ENCODE results near the gene SEZ6L.

The SEZ6L gene

DNA sequence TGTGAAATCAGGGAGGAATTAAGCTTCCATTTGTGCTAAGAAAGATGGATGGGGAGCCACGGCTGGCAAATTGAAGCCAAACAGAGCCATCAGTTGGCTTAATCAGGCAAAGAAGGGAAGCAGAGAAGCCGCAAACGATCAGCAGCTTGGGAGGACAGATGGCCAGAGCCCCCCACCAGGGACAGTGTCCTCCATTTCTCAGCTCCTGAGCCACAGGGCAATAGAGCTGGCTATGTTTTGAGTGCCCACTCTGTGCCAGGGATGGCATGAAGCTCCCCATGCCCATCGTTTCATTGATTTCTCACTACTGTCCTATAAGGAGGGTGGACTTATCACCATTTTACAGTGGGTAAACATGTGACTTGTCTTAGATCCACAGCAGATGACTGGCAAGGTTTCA lies 133.5 kb downstream of the SEZ6L start:
- no peak for DNase-seq

DNA sequence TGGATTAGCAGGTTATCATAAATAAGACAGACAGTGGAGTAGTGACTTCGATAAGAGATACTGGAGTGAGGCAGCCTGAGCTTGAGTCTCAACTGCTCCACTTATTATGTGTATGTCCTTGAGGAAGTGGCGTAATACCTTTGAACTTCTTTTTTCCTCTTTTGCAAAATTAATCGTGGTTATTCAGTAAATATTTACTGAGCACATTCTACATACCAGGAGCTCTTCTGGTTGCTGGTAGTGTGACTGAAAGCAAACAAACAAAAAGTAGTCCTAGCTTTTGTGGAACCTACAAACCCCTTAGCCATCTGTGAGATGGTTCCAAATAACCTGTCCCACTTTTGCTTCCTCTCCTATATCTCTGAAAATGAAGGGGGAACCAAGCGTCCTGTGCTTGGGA lies 134.2 kb downstream of the SEZ6L start:
- no peak for DNase-seq

DNA sequence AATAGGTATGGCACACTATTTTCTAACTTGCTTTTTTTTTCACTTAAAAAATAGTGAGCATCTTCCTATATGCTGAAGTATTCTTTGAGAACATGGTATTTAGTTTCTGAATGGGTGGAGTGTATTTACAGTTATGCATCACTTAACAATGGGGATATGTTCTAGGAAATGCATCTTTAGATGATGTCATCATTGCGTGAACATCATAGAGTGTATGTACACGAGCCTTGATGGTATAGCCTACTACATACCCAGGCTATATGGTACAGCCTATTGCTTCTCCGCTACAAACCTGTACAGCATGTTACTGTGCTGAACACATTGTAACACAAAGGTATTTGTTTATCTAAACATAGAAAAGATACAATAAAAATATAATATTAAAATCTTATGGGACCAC lies 135.5 kb downstream of the SEZ6L start:
- DNase-seq, result no peak

DNA sequence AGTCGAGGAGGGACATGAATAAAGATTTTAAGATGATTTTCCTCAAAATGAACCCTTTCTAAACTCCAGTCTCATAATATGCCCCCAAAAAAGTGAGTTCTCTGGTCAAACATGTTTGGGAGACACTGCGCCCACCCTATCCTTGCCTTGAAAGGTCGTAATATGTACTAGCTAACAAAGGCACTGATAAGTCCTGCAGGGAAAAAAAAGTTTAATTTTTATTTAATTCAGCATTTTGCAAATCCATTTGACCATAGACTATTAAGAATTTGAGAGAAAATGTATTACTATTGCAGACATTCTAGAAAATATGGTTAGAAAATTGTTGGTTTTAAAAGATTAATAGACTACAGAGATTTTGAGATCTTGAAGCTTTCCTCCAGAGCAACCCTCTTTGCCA lies 139.2 kb downstream of the SEZ6L start:
- DNase-seq, result no peak

DNA sequence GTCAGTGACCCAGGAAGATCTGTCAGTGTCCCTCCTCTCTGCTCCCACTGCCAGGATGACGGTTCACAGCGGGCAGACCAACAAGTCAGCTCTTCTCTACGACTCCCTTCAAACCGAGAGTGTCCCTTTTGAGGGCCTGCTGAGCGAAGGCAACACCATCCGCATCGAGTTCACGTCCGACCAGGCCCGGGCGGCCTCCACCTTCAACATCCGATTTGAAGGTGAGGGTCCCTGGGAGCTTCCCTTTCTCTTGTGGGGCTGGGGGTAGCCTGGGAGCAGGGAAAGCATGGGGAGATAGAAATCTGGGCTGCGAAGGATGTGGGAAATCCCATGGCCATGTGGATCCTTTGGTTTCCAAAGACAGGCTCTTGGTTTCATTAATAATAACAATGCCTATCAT lies 141.4 kb downstream of the SEZ6L start:
- DNase-seq, result no peak

DNA sequence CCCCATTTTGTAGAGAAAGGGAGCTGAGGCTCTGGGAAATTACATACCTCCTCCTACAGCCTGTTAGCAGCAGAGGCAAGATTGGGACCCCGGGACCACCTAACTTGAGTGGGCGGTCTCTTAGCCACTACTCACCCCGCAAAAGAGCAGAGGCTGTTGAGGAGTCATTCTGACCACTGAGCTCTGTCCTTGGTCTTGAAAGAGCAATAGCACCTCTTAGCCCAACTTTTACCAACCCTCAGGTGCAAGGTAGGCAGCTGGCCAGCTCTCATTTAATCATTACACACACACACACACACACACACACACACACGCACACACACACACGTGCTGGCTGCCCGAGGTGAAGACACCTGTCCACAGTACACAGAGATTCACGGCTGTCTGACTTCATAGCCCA lies 144.0 kb downstream of the SEZ6L start:
- DNase-seq, result no peak

DNA sequence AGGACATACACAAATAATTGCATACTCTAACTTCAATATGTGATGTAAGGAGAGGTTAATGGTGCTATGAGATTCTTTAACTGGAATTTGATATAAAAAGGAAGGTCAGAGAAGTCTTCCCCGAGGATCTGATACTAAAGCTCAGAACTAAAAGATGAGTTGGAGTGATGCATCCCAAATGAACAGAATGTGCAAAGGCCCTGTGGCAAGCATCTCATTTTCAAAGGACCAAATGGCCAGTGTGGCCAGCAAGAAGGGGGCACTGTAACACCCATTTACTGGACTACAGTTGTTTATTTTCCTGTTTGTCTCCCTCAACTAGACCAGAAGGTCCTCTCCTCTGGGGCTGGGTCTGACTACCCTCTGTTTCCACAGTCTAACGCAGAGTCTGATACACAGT lies 144.9 kb downstream of the SEZ6L start:
- no peak for DNase-seq

DNA sequence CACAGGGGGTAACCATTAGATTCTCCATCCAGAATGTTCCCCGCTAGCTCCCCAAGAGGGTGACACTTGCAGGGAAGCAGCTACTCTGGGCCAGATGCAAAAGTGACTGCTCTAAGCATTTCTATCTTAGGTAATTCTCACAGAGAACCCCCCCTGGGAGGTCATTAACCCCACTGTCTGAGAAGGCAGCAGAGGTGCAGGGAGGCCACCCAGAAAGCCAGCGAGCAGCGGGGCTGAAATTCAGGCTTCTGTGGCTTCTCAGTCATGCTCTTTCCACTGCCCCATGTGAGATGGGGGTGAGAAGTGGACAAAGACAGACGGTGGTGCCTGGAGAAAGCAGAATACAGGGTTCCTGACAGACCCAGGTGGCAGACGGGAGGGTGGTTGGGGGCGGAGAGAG lies 145.4 kb downstream of the SEZ6L start:
- DNase-seq, result no peak

DNA sequence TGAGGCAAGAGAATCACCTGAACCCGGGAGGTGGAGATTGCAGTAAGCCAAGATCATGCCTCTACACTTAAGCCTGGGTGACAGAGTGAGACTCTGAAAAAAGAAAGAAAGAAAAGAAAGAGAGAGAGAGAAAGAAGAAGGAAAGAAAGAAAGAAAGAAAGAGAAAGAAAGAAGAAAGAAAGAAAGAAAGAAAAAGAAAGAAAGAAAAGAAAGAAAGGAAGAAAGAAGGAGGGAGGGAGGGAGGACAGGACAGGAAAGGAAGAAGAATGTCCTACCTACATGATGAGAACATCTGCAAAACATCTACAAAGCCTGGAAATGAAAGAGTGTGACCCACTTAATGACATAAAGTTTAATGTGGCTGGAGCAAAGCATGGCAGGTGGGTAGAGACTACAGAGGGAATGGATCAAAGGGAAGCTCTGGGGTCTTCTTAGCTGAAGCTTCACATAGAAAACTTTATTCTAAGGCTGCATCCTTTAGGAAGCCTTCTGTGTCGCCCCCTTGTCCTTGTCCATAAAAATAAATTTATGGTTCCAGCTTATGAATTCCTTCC lies 147.5 kb downstream of the SEZ6L start:
- no peak for DNase-seq

DNA sequence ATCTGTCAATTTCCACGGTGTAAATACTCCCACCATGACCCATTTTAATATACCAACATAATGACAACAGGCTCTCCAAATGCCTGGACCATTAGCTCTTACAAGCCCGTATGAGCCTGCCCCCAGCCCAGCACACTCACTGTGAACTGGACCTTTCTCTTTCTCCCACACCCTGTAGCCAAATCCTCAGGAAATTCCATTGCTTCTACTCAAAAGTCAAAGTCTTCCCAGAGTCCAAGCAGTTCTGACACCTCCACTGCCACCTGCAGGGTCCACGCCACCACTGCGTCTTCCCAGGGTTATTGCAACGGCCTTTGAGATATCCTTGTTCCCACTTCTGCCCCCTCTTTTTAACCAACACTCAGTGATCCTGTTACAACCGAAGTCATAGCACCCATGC lies 149.7 kb downstream of the SEZ6L start:
- DNase-seq, result peak; percentile 94

DNA sequence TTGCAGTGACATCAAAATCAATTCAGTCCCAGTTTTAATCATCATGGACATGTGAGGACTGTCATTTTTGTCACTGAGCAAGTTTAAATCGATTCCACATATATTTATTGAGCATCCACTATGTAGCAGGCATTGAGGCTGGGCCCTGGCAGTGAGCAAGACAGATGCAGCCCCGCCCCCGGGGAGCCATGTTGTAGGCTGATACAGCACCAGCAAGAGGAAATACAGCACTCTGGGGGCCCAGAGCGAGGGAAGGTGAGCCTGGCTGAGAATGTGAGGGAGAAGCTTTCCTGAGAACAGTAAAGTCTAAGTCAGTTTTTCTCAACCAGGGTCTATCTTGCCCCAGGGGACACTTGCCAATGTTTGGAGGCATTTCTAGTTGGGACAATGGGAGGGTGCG lies 151.2 kb downstream of the SEZ6L start:
- no peak for DNase-seq

DNA sequence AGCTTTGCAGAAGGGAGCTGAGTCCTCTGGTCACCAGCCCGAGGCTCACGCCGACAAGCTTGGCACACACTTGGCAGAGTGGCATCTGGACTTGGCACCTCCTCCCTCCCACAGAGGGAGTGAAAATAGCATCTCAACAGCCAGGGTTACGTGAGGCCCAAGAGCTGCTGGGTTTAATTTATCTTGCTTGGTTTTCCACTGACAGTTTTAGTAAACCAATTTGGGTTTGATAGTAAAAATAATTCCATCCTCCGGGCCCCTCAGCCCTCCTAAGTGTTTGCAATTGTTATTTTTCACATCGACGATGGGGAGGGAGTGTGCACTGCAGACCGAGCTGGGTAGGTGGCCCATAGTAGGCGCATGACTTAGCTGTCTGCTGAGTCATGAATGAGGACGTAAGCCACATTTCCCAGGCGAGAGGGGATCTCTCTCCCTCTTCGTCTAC lies 152.2 kb downstream of the SEZ6L start:
- peak; percentile 97 for DNase-seq

DNA sequence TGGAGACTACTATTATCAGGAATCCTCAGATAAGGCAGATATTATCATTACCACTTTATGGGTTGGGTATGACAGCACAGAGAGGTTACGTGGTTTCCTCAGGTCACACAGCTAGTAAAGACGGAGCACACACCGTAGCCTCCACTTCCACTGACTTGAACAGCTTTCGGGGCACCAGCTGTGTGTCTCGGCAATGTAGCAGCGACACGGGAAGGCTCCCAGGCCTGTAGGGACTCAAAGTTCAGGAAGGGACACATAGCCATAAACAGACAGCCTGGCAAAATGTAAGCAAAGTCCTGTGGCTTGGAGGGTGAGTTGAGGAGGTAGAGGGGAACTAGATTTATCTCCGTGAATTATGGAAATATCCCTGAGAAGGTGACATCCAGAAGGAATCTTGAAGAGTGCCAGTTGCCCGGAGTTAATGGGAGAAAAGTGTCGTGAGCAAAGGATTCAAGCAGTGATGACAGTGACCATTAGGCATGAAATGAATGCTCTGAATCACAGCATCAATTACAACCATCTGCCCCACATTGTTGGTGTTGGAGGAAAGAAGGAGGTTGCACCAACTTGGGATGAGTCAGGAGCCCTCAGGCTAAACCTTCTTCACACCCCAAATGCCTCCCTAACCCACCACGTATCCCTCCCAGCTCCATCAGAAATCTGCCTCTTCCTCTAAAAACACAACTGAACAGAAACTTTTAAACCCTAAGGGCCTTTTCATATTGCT lies 153.1 kb downstream of the SEZ6L start:
- peak; percentile 100 for DNase-seq

DNA sequence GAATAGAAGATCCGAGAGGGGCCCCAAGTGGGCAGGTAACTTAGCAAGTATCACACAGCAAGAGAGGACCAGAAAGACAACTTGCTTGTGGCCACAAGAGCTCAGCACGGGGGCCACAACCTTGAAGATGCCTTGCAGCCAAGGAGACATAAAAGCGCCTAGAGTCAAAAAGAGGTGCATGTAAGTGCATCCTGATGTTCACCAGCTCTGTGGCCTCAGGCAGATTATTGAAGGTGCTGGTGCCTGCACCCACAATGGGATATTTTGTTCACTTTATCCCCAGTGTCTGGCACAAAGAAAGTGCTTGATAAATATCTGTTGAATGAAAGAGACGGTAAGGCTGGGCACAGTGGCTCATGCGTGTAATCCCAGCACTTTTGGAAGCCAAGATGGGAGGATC lies 153.8 kb downstream of the SEZ6L start:
- DNase-seq, result no peak

DNA sequence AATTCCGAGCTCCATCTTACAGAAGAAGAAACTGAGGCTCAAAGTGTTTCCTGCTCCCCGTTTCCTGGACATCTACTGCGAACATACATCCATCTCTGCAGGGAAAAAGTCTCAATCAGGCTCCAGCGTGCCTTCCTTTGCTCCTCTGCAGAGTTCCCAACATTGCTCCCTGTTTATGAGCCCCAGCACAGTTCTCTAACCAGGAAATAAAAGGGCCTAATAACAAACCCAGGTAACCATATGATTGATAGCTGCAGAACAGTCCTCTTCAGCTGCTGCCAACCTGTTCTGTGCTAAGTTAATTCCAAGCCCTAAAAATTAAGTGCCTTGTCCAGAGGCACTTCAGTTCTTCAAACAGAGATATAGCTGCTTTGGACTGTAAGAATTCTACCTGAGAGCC lies 154.9 kb downstream of the SEZ6L start:
- DNase-seq, result no peak

DNA sequence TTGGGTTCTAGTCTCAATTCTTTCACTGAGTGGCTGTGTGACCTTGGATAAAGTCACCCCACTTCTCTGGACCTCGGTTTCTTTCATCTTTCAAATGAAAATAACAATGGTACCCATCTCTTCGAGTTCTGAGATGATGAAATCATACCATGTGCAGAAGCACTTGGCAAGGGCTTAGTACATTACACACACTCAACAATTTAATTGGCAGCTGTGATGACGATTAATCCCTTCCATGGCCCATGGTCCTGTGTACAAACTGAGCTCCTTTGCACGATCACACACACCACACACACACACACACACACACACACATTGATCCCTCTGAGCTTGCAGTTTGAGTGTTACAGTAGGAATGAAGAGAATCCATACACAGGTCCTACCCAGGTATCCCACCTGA lies 156.4 kb downstream of the SEZ6L start:
- DNase-seq, result no peak

DNA sequence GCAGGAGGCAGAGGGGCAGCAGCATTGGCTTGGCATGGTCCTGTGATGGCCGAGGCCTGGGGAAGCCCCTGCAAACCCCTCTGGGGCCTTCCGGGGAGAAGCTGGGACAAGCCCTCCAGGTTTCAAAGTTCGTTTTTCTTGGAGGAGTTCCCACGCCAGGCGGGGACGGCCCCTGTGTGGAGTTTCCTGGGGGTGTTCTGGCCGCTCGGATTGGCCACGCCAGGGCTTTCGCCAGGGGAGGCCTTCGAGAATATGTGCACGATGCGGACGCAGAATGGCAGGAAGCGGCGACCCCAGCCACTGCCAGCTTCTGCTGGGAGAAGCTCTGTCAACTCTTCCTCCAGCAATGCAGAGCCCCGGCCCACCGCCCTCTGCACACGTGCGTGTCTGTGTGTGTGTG lies 157.5 kb downstream of the SEZ6L start:
- no peak for DNase-seq

DNA sequence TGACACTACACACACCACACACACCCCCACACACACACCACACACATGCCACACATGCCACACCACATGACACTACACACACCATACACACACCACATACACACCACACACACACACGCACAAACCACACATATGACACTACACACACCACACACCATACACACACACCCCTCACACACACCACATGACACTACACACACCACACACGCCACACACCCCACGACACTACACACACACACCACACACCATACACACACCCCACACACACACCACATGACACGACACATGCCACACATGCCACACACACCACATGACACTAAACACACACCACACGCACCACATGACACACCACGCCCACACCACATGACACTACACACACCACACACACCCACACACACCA lies 158.0 kb downstream of the SEZ6L start:
- no peak for DNase-seq

DNA sequence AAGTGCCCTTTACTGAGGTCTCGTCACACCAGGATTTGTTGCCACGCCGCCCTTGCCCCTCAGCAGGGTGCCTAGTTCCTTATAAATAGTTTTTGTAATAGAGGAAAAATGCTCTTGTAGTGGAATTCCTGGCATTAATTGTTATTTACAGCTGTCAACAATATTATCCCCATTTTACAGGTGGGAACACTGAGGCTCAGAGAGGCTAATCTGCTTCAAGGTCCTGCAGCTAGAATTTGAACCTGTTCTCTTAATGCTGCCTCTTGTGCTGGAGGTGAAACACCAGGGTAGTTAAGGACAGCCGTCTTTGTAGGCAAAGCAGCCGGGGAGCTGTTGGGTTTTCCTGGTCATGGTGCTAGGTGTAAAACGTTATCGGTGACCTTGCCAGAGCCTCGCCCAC lies 159.0 kb downstream of the SEZ6L start:
- DNase-seq, result no peak

DNA sequence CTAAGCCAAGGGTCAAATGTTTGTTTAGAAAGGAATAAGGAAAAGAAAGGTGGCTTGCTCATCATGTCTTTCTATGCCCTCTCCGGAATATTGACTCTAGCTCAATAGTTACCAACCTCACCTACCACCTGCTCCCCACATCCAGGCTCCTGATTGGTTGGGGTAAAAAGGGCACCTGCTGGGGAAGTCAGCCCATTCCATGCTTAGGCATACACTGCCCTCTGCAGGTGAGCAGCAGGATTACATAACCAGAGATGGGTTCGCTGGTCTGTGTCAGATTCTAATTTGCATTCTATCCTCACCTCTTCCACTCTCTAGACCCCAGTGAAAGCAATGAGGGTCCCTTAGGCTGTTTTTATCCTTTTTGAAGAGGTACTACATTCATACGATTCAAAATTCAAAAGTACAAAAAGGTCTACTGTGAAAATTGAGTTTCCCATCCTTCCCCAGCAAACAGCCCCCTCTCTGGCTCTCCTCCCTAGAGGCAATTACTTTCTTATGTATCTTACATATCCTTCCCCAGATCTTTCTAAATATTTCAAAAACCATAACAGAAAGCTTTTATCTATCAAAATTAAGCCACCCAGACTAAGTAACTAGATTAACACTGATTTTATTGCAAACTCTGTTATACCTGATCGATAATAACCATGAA lies 161.8 kb downstream of the SEZ6L start:
- DNase-seq, result peak; percentile 60

DNA sequence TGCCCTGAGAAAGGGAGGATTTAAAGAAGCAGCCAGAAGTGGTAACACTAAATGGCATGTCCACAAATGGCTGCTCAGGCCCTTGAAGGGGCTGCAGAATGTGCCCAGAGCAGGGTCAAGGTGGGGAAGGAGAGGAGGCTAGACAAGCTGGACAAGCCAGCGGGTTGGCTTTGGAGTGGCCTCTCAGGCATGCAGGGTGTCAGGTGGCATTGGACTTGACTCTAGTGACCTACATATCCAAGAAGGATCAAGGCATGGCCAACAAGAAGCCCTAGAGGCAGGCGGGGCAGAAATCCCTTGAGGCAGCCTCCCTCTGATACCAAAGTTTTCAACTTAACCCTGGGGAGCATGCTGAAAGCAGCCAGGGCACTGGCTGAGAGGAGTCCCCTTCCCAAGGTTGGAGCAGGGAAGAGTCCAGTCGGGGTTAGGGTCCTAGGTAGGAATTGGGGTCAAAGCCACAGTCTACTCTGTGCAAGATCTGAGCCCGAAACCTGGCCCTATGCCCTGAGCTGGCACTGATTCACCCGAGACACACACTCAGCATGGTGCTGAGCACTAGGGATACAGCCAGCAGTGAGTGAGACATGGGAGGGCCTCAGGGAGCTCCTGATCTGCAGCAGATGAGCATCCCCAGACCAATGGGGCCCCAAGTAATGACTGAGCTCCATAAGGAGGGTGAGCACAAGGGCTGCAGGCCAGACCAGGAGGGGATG lies 164.0 kb downstream of the SEZ6L start:
- DNase-seq, result no peak

DNA sequence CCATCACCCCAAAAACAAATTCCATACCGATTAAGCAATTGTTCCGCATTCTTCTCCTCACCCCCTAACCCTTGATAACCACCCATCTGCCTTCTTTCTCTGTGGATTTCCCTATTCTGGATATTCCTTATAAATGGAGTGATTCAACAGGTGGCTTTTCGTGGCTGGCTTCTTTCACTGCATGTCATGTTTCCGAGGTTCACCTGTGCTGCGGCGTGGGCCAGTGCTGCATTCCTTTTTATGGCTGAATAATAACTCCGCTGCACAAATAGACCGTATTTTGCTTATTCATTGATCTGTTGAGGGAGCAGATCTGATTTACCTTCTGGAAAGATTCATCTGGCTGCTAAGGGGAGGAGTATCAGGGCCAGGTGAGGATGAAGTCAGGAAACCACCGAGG lies 165.0 kb downstream of the SEZ6L start:
- DNase-seq, result no peak

DNA sequence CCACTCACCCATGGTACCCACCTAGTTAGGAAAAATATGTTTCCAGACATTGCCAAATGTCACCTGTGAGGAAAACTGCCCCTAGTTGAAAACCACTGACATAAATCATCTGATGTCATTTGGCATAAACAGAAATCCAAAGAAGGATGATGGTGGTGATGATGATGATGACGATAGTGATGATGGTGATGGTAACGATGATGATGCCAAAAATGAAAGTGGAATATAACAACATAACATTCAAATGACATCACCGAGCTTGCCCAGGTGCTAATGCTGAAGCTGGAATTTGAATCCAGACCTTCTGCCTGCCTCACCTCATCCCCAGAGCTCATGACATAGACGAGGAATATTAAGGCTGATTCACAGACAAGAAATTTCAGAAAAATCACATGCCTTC lies 167.5 kb downstream of the SEZ6L start:
- no peak for DNase-seq

DNA sequence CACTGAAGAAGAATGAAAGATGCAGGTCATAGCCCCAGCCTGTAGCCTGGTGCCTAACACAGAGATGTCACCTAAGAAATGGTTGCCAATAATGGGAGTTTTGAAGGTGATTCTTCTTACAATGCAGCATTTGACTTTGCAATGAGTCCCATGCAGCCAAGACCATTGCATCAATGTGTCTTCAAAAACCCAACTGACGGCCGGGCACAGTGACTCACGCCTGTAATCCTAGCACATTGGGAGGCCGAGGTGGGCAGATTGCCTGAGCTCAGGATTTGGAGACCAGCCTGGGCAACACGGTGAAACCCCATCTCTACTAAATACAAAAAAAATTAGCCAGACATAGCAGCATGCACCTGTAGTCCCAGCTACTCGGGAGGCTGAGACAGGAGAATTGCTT lies 170.5 kb downstream of the SEZ6L start:
- no peak for DNase-seq
